ENCODE measurements around the gene GSTO2.

The GSTO2 gene

DNA sequence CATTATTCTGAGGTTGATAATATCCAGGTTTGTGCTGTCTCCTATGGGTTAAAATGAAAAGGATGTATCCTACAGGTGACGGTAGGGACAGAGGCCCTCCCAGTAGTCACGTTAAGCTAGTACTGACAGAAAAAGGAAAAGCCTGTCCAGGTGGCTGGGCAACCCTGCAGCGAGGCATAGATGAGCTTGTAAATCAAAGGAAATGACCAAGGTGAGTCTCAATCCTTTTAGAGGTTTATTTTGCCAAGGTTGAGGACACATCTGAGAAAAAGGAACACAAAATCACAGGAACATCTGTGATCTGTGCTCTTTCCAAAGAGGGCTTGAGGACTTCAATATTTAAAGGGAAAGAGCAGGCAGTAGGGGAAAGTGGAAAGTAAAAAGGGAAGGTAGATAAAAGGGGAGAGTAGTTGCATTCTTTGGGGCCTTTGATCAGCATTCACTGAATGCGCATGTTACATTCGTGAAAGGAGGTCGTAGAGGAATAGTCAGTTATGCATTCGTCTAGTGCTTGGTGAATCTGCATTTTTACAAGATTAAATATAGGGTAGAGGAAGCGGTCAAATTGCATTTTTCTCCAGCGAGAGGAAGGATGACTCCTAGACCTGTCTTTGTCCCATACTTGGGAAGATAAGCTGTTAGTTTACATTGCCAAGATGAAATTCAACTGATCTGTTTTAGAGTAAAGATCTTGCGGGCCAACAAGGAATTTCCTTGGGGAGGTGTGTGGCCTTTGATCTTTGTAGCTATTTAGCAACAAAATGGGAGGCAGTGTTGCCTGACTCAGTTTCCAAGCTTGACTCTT is 15.2 kb upstream of the GSTO2 start:
- DNase-seq, result peak in 2 of 4 experiments; percentile 31 to 32

DNA sequence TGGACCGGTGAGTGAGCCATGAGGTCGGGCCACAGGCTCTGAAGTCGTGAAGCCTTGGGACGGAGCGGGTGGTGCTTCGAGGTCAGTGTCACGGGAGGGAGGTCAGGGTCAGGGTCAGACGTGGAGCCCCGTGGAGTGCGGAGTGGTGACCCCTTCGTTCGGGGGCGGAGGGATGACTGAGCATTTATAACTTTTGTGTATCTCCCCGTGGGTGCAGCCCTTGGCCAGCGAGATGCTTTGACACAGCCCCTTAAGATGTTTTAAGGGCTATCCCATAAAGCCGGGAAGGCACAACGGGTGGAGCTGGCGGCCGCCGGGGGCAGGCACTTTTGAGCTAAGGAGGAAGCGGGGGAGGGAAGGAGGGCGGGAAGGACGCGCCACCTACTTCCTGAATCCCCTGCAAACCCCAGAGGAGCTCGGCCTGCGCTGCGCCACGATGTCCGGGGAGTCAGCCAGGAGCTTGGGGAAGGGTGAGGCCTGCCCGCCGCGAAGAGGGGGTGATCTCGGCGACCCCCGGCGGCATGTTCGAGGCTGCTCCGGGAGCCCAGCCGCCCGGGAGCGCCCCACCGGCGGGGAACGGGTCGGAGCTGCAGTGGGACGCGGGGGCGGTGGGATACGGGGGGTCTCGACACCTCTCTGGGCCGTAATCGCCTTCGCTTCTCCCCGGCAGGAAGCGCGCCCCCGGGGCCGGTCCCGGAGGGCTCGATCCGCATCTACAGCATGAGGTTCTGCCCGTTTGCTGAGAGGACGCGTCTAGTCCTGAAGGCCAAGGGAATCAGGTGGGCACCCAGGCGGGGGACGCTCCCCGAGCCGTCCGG is 14.3 kb upstream of the GSTO2 start, which contains the start of gene GSTO1:
TSS of gene GSTO1 (plus strand) at position 400 of the 818 bp plus-strand sequence. CDS start at position 437, 37 bp downstream.
- DNase-seq, result peak; percentile 89 to 95 (median 94)

DNA sequence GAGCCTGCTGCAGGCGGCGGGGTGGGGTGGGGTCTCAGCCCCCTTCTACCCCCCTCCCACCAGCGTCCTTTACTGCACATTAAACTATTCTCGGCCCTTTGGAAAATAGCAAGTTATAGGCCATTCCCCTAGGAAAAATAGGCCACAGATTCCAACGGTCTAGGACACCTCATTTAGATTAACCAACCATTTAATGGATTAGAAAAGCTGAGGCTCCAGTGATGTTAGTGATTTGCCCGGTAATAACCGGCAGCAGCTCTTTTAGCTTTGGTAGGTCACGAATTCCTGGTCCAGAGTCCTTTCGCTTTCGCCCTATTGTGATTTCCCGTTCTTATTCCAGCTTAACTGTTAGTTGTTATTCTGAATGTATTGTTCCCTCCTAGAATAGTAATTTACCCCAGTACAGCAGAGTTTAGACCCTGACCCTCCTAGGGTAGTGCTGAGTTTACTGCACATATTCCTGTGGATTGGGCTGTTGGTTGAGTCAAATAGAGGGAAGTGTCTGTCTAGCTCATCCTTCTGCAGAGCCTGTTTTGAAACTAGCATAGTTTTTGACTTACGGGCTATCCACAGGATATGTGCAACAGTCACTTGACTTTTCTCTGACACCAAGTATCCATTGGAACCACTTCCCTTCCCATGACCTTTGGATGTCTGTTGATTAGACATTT is 13.5 kb upstream of the GSTO2 start:
- DNase-seq, result peak; percentile 79 to 94 (median 90)

DNA sequence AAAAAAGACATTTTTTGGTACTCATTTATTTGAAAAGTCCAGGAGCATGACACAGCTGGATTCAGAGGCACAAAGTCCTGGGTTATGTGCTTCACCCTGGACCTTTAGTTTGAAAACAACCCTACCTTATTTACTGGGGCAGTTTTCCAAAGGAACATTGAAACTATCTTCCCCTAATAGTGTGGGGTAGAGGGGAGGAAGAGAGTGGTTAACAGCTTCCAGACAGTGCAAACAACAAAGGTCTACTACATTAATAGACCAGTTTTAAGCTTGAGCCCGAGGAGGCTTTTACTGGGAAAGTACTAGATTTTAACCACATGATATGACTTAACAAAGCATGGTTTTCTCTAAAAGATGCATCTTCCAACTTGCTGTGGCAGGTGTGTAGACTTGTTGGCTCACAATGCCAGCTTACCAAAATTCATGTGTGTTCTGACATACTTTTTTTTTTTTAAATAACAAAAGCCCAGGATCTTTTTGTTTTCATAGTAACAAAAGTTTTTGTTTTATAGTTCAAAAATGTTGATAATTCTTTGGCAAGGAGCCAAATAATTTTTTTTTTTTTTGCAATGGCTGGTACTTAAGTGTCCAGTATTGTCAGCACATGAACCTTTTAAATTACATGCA is 12.5 kb upstream of the GSTO2 start:
- peak in 2 of 4 experiments; percentile 19 to 36 for DNase-seq

DNA sequence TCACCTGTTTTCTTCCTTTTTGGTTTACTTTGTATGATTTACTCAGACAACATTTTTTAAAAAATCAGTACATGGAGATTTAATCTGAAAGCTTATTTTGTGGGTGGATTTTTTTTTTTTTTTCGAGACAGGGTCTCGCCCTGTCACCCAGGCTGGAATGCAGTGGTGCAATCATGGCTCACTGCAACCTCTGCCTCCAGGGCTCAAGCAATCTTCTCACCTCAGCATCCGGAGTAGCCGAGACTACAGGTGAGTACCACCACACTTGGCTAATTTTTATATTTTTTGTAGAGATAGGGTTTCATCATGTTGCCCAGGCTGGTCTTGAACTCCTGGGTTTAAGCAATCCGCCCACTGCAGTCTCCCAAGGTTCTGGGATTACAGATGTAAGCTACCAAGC is 11.7 kb upstream of the GSTO2 start:
- peak in 3 of 4 experiments; percentile 34 to 45 (median 40) for DNase-seq

DNA sequence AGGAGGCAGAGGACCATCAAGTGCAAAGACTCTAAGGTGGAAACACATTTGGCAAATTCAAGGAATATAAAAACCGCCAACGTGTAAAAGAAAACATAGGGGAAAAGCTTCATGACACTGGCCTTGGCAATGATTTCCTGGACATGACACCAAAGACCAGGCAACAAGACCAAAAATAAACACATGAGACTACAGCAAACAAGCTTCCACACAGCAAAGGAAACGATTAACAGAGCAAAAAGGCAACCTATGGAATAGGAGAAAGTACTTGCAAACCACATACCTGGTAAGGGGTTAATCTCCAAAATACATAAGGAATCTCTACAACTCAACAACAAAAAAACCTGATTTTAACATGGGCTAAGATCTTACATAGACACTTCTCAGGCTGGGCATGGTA is 10.8 kb upstream of the GSTO2 start:
- no peak for DNase-seq

DNA sequence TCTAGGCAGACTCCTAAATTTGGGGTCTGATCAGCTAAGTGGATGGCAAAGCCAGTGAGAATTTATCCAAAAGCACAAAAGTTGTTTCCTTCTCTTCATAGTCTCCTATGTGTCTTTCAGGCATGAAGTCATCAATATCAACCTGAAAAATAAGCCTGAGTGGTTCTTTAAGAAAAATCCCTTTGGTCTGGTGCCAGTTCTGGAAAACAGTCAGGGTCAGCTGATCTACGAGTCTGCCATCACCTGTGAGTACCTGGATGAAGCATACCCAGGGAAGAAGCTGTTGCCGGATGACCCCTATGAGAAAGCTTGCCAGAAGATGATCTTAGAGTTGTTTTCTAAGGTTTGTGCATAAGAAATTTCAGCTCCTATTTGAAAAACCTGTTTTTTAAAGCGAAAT is 9.5 kb upstream of the GSTO2 start:
- no peak for DNase-seq

DNA sequence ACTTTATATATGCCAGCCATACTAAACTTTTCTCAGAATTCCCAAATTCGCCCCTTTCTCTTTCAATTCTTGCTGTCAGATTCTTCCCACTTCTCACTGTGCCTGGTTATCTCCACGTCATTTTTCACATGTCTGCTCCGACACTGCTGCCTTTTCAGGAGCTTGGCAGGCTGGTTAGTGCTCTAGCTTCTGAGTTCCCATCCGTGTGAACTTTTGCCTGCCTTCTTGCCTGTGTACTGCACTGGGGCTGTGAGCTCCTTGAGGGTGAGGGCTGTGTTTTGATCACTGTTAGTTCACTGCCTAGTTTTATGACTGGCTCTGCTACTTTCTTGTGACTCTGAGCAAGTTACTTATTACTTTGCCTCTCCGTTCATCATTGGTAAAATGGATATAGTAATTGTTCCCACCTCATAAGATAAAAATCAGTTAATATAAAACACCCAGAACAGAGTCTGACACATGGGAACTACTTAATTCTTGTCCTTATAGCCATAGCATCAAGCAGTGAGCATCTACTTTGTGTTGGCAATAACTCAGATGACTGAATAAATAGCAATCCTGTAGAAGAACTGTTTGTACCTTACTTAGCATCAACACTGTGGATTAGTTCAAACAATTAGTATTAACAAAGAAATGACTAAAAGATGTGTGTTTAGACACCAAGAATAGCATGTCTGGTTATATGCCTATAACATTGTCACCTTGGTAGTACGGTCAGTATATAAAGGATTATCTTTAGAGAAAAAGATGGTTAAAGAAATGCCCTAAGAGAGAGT is 8.8 kb upstream of the GSTO2 start:
- peak in 3 of 4 experiments; percentile 31 to 36 (median 35) for DNase-seq

DNA sequence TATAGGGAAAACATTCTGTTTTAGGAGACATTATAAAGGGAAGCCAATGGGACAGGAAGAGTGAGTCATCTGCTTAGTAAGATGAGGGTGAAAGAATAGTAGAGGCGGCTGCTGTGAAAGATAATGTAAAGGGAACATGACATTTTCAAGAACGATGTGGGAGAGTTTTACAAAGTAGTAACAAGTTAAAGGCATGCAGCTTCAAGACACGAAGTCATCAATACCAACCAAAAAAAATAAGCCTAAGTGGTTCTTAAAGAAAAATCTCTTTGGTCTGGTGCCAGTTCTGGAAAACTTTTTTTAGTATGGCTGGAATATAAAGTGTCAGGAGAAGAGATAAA is 8.2 kb upstream of the GSTO2 start:
- DNase-seq, result peak; percentile 33 to 83 (median 66)

DNA sequence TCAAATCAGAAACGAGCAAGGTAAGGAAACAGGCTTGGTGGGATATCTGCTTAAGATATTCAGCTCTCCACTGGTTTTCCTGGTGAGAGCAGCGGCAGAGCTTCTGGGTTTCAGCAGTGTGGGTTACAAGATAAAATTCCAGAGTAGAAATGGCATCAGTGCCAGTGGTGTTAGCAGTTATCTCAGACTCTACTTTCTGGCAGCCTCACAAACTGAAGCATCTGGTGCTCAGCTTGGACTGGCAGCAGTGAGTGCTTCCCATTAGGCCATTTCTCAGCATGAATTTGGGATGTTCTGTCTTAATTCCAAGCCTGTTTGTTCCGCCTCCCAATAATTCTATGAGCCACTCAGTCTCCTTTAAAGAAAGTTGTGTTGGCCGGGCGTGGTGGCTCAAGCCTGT is 6.9 kb upstream of the GSTO2 start:
- no peak for DNase-seq

DNA sequence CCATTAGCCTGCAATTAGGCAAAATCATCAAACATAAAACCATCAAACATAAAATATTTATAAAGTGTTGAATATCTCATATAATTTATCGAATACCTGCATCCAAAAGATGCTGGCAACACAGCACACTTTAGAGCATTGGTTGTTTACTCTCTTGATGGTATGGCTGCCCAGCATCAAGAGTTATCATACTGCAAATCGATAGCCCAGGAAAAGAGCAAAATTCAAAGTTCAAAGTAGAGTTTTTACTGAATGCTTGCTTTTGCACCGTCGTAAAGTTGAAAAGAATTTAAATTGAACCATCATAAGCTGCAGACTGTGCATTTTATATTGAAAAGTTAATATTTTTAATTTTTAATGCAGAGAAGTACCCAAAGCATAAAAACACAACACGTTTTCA is 4.2 kb upstream of the GSTO2 start:
- DNase-seq, result no peak

DNA sequence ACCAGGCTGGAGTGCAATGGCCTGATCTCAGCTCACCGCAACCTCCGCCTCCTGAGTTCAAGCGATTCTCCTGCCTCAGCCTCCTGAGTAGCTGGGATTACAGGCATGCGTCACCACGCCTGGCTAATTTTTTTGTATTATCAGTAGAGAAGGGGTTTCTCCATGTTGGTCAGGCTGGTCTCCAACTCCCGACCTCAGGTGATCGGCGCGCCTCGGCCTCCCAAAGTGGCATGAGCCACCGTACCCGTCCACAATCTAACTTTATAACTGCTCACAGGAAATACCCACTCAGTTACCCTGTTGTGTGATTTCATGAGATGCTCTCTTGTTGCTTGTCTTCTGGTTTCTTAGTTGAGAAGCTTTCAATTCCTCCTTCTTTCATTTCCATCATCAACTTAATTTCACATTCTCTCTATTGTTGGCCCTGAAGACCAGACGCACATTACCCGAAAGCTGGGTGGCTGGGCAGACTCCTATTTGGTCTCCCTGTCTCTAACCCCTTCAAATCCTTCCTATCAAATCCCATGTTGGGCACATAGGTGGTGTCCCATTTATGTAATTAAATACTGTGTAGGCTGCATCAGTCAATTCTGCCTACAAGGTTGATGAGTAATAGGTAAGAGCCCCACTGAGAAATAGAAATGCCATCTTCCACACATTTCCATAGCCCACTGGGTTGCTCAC is 1.1 kb upstream of the GSTO2 start:
- DNase-seq, result no peak

DNA sequence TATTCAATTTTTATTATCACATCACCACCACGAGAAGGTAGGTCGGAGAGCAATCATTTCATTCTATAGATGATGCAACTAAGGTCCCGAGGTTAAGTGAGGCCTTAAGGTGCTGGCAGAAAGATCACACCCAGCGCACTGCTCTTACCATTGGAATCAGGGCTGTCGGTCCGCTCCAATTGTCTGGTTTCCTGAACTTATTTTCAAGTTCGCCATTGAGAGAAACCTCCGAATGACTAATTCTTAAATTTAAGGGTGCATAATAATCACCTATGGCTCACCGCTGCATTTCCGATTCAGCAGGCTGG is 625 bp upstream of the GSTO2 start:
- DNase-seq, result peak in 2 of 4 experiments; percentile 30 to 34

DNA sequence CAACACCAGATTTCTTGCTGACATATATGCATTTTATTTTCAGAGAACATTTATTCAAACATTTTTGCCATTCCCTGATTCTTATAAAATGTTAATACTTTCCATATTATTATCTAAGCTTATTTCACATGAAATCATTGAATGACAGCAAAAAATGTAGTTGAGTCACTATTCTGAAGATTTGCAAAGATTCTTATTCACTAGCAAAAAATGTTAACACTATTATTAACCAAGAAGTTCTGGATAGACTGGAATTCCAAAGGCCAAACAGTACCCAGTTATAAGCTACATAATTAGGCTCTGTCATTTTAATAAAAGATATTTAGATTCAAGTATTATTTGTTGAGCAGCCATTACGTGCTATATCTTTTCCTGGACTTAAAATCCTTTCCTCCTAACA is 4.3 kb downstream of the GSTO2 start:
- no peak for DNase-seq

DNA sequence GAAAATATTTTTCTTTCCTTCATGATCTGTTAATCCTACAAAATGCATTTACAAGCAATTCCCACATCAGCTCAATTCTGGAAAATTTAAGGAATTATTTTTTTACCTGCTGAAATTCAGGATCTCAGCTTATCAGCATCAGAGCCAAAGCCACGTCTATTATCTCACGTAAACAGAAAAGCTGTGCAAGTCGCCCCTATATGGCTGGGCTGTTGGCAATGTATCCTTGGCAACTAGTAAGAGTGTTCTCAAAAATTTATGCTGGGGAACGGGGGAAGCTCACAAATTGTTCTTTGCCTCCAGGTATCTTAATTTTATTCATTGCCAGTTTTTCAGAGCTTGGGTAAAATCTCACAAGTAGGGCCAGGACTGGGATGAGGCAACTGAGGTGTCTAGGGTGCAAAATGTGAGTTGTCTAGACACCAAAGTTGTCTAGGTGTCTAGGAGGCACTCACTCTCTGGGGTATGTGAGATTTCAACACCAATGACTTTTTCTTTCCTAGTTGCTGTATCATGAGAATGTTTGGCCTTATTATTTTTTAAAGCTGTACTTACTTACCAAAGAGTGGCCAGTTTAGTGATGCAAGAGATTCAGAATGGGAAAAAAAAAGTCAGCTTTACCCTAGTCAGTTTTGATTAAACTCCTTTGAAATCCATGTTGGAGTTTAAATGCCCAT is 5.1 kb downstream of the GSTO2 start:
- no peak for DNase-seq

DNA sequence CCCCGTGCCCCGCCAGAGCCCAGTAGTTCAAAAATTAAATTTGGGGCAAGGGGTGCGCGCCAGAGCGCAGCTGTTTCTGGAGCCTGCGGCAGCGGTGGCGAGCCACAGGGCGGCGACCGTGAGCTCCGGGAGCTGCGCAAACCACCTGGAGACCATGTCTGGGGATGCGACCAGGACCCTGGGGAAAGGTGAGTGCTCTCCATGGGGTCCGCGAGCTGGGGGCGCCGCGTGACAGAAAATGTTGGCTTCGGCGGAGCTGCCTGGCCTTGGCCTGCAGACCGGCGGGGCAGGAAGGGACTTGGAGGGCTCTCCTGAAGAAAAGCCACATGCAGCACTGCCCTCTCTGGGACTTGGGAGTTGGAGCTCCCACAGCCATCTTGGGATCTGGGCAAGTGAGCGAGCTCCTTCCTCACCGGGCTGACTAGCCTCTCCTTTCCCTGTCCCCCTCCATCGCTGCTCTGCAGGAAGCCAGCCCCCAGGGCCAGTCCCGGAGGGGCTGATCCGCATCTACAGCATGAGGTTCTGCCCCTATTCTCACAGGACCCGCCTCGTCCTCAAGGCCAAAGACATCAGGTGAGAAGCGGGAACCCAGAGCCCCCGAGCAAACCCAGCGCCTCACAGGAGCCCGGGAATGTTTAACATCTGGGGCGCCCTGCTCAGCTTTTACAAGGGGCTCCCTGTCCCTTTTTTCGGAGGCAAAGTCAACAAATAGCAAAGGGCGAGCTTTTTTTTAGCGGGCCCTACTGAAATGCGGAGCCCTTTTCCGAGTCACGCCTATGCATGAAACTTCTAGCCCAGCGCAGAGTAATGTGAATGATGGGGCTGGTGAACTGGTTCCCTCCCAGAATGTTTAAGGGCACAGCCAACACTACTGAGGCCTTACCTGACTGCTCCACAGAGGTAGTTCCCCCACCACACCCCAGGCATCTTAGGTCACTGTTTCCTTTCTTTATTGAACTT is 6.1 kb downstream of the GSTO2 start:
- peak in 3 of 4 experiments; percentile 31 to 67 (median 55) for DNase-seq

DNA sequence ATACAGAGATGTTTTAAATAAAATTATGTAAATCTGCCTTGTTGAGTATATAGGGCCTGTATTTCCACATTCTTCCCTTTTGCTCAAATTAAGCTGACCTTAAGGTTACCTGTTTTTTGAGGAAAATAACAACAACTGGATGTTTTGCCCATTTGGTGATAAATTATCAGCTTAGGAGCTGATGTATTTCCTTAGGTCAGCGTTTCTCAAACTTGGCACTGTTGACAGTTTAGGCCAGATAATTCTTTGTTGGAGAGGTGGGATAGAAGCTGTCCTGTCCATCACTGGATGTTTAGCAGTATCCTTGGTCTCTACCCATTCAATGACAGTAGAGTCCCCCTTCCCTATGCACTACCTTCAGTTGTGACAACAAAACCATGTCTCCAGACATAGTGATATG is 7.2 kb downstream of the GSTO2 start:
- DNase-seq, result no peak

DNA sequence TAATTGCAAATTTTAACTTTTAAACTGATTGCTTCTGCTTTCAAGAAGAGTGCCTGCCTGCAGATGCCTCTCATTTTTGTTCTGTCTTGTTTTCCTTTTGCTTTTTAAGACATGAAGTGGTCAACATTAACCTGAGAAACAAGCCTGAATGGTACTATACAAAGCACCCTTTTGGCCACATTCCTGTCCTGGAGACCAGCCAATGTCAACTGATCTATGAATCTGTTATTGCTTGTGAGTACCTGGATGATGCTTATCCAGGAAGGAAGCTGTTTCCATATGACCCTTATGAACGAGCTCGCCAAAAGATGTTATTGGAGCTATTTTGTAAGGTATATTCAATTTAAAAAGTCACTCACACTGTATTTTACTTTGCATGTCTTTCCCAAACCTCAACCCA is 8.8 kb downstream of the GSTO2 start:
- DNase-seq, result no peak

DNA sequence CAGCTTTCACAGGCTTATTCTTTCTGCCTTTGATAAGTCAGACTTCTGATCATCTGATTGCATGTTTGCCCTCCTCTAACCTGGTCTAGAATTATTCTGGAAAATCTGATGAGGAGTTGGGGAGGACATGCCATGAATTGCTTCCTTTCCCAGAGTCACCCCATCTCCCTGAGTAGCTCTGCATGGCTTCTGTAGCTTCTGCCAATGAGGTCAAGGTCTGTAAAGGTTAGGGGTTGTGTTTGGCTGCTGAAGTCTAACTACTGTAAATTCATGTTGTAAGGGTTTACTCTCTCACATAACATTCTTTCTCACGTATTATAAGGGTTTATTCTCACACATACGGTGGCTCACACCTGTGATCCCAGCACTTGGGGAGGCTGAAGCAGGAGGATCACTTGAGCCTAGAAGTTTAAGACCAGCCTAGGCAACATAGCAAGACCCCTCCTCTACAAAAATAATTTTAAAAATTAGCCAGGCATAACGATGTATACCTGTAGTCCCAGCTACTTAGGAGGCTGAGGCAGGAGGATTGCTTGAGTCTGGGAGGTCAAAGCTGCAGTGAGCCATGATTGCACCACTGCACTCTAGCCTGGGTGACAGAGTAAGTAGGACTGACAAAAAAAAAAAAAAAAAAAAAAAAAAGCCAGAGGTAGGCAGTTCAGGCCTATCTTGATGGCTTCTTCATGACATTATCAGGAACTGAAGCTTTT is 10.7 kb downstream of the GSTO2 start:
- DNase-seq, result no peak

Data from suppressor macrophage (primary cell).